NOMO-1 treated with DMSO at 0.1 percent for 48 hours (cell line): ENCODE results near the gene TPPP2.

Source experiments
- DNase-seq: peaks from one replicate; lab custom pipeline; 2025; ENCODE audit not compliant: unreplicated experiment; lab: John Stamatoyannopoulos, UW

Gene TPPP2

GRCh38 chr14:21056520-21057163 is 26.6 kb downstream of the TPPP2 start:
- DNase-seq, result no peak

GRCh38 chr14:21057803-21058675 is 28.0 kb downstream of the TPPP2 start, which contains the start of gene RNASE8:
RNASE8 (plus strand) TSS chr14:21057822; CDS start chr14:21057893, 71 bp downstream.
- no peak for DNase-seq

GRCh38 chr14:21058903-21059302 is 28.9 kb downstream of the TPPP2 start:
- no peak for DNase-seq

GRCh38 chr14:21059842-21060613 is 30.0 kb downstream of the TPPP2 start:
- no peak for DNase-seq

- no peak for DNase-seq
Measured at GRCh38 chr14:21060614-21061346, 30.8 kb downstream of the TPPP2 start.

GRCh38 chr14:21061347-21061668 is 31.3 kb downstream of the TPPP2 start:
- no peak for DNase-seq

- DNase-seq, result no peak
Measured at GRCh38 chr14:21063479-21063878, 33.5 kb downstream of the TPPP2 start.

GRCh38 chr14:21066882-21067502 is 37.0 kb downstream of the TPPP2 start:
- DNase-seq, result no peak

- peak; percentile 74 for DNase-seq
Measured at GRCh38 chr14:21068521-21069387, 38.7 kb downstream of the TPPP2 start.

GRCh38 chr14:21069388-21070082 is 39.5 kb downstream of the TPPP2 start:
- no peak for DNase-seq

GRCh38 chr14:21070083-21070609 is 40.1 kb downstream of the TPPP2 start, which contains the start of gene ARHGEF40:
ARHGEF40 (plus strand) TSS chr14:21070304; CDS start chr14:21070397, 93 bp downstream.
- peak; percentile 38 for DNase-seq

- DNase-seq, result peak; percentile 68
Measured at GRCh38 chr14:21070610-21071224, 40.7 kb downstream of the TPPP2 start.

- DNase-seq, result peak; percentile 95
Measured at GRCh38 chr14:21071225-21072030, 41.4 kb downstream of the TPPP2 start.

- DNase-seq, result peak; percentile 64
Measured at GRCh38 chr14:21072031-21072473, 42.0 kb downstream of the TPPP2 start.

GRCh38 chr14:21072781-21073339 is 42.8 kb downstream of the TPPP2 start:
- no peak for DNase-seq

GRCh38 chr14:21073921-21074320 is 43.9 kb downstream of the TPPP2 start:
- DNase-seq, result no peak
